ENCODE results near the gene NEU1.

The NEU1 gene

GRCh38 chr6:31878726-31879125 is 16.1 kb upstream of the NEU1 start, which contains the start of gene SLC44A4:
Gene SLC44A4 (minus strand): TSS chr6:31878997. CDS start chr6:31878980, 17 bp downstream.
- Histone ChIP-seq H4K91ac (ENCODE audit: low read length) (no peak within 1 kb of the TSS), H3K27me3 (ENCODE audit: control insufficient read depth in 1 of 2, insufficient read depth in 1 of 2, low read length in 2 of 2) (no peaks in the 10 kb centered on the region), H2AFZ (ENCODE audit: low read depth, low read length) (peak within 1 kb of the TSS; percentile 8), H3K4me1 (ENCODE audit: control insufficient read depth, insufficient read depth, low read depth, low read length) (peaks cover 9% of the 10 kb centered on the region), H2AK5ac (ENCODE audit: low read length, severe bottlenecking) (no peak within 1 kb of the TSS), H2BK15ac (ENCODE audit: low read depth, poor library complexity, severe bottlenecking) (peak within 1 kb of the TSS; percentile 8), H3K9me3 (ENCODE audit: control insufficient read depth, low read length) (no peaks in the 10 kb centered on the region), H4K8ac (ENCODE audit: low read length) (peak within 1 kb of the TSS; percentile 30), H3K9ac (ENCODE audit: low read length) (no peak within 1 kb of the TSS), H3K4me3 (ENCODE audit: insufficient read depth in 1 of 2, low read depth in 1 of 2, low read length in 2 of 2) (no peak within 1 kb of the TSS), H3K18ac (ENCODE audit: low read depth in 1 of 2, low read length in 2 of 2) (no peak within 1 kb of the TSS), H2BK5ac (ENCODE audit: low read depth, low read length, poor library complexity, severe bottlenecking) (no peak within 1 kb of the TSS), H2BK12ac (ENCODE audit: low read length in 2 of 2) (no peak within 1 kb of the TSS), H2BK120ac (ENCODE audit: low read depth, low read length) (no peak within 1 kb of the TSS), H3K79me1 (replicated peaks; ENCODE audit: low read length, poor library complexity, severe bottlenecking) (no peaks in the 10 kb centered on the region), H3K36me3 (ENCODE audit: control insufficient read depth in 1 of 2, insufficient read depth in 2 of 2, low read depth in 1 of 2, low read length in 2 of 2) (peaks cover 42 to 45% of the 10 kb centered on the region in 2 experiments), H3K4me2 (ENCODE audit: low read length, poor library complexity, severe bottlenecking) (no peak within 1 kb of the TSS), H3K14ac (ENCODE audit: low read length in 2 of 2) (no peak within 1 kb of the TSS), H3K23ac (ENCODE audit: low read length in 2 of 2) (no peak within 1 kb of the TSS), H3K4ac (ENCODE audit: low read depth in 1 of 2, low read length in 2 of 2) (no peak within 1 kb of the TSS), H3K27ac (ENCODE audit: low read length, poor library complexity, severe bottlenecking) (no peak within 1 kb of the TSS)
- DNase-seq = no peak
- WGBS = 60% methylated on average over 18 of the region's 18 CpGs

- DNase-seq = no peak
Observed at GRCh38 chr6:31878222-31878621, 15.6 kb upstream of the NEU1 start.

GRCh38 chr6:31877651-31878161 is 15.1 kb upstream of the NEU1 start:
- Histone ChIP-seq H2BK120ac (ENCODE audit: low read depth, low read length) (no peak overlapping the region), H3K18ac (ENCODE audit: low read depth in 1 of 2, low read length in 2 of 2) (no peak overlapping the region), H3K9ac (ENCODE audit: low read length) (no peak overlapping the region), H3K23ac (ENCODE audit: low read length in 2 of 2) (peak overlapping the region in 1 of 2 experiments; percentile 86), H2AFZ (ENCODE audit: low read depth, low read length) (no peak overlapping the region), H2AK5ac (ENCODE audit: low read length, severe bottlenecking) (no peak overlapping the region), H3K4me3 (ENCODE audit: insufficient read depth in 1 of 2, low read depth in 1 of 2, low read length in 2 of 2) (no peak overlapping the region), H4K8ac (ENCODE audit: low read length) (no peak overlapping the region), H3K9me3 (ENCODE audit: control insufficient read depth, low read length) (no peaks in the 10 kb centered on the region), H3K27ac (ENCODE audit: low read length, poor library complexity, severe bottlenecking) (no peak overlapping the region), H2BK12ac (ENCODE audit: low read length in 2 of 2) (no peak overlapping the region), H3K4ac (ENCODE audit: low read depth in 1 of 2, low read length in 2 of 2) (no peak overlapping the region), H3K79me1 (replicated peaks; ENCODE audit: low read length, poor library complexity, severe bottlenecking) (no peaks in the 10 kb centered on the region), H3K27me3 (ENCODE audit: control insufficient read depth in 1 of 2, insufficient read depth in 1 of 2, low read length in 2 of 2) (no peaks in the 10 kb centered on the region), H3K14ac (ENCODE audit: low read length in 2 of 2) (no peak overlapping the region), H3K36me3 (ENCODE audit: control insufficient read depth in 1 of 2, insufficient read depth in 2 of 2, low read depth in 1 of 2, low read length in 2 of 2) (peaks cover 31 to 35% of the 10 kb centered on the region in 2 experiments), H4K91ac (ENCODE audit: low read length) (no peak overlapping the region), H2BK5ac (ENCODE audit: low read depth, low read length, poor library complexity, severe bottlenecking) (no peak overlapping the region), H2BK15ac (ENCODE audit: low read depth, poor library complexity, severe bottlenecking) (no peak overlapping the region), H3K4me2 (ENCODE audit: low read length, poor library complexity, severe bottlenecking) (no peak overlapping the region), H3K4me1 (ENCODE audit: control insufficient read depth, insufficient read depth, low read depth, low read length) (peaks cover 6% of the 10 kb centered on the region)
- 89% methylated on average over 10 of the region's 10 CpGs for WGBS
- no peak for DNase-seq

More at GRCh38 chr6:31878222-31878621, 15.6 kb upstream of the NEU1 start:
- H3K9ac ChIP-seq (ENCODE audit: low read length) = no peak overlapping the region
- no peak overlapping the region for H3K4ac ChIP-seq (ENCODE audit: low read depth in 1 of 2, low read length in 2 of 2)
- H3K23ac ChIP-seq (ENCODE audit: low read length in 2 of 2) = no peak overlapping the region
- WGBS = 91% methylated on average over 3 of the region's 3 CpGs
- no peak overlapping the region for H2AK5ac ChIP-seq (ENCODE audit: low read length, severe bottlenecking)
- H2BK15ac ChIP-seq (ENCODE audit: low read depth, poor library complexity, severe bottlenecking) = no peak overlapping the region
- peaks cover 36 to 40% of the 10 kb centered on the region in 2 experiments for H3K36me3 ChIP-seq (ENCODE audit: control insufficient read depth in 1 of 2, insufficient read depth in 2 of 2, low read depth in 1 of 2, low read length in 2 of 2)
- H3K9me3 ChIP-seq (ENCODE audit: control insufficient read depth, low read length) = no peaks in the 10 kb centered on the region
- H4K91ac ChIP-seq (ENCODE audit: low read length) = no peak overlapping the region
- no peak overlapping the region for H3K4me3 ChIP-seq (ENCODE audit: insufficient read depth in 1 of 2, low read depth in 1 of 2, low read length in 2 of 2)
- H3K79me1 ChIP-seq (replicated peaks; ENCODE audit: low read length, poor library complexity, severe bottlenecking) = no peaks in the 10 kb centered on the region
- no peak overlapping the region for H3K14ac ChIP-seq (ENCODE audit: low read length in 2 of 2)
- no peak overlapping the region for H3K4me2 ChIP-seq (ENCODE audit: low read length, poor library complexity, severe bottlenecking)
- H2BK5ac ChIP-seq (ENCODE audit: low read depth, low read length, poor library complexity, severe bottlenecking) = no peak overlapping the region
- H3K27ac ChIP-seq (ENCODE audit: low read length, poor library complexity, severe bottlenecking) = no peak overlapping the region
- H3K18ac ChIP-seq (ENCODE audit: low read depth in 1 of 2, low read length in 2 of 2) = no peak overlapping the region
- H2BK120ac ChIP-seq (ENCODE audit: low read depth, low read length) = no peak overlapping the region
- peak overlapping the region; percentile 8 for H2AFZ ChIP-seq (ENCODE audit: low read depth, low read length)
- H4K8ac ChIP-seq (ENCODE audit: low read length) = no peak overlapping the region
- H3K4me1 ChIP-seq (ENCODE audit: control insufficient read depth, insufficient read depth, low read depth, low read length) = peaks cover 9% of the 10 kb centered on the region
- no peak overlapping the region for H2BK12ac ChIP-seq (ENCODE audit: low read length in 2 of 2)
- no peaks in the 10 kb centered on the region for H3K27me3 ChIP-seq (ENCODE audit: control insufficient read depth in 1 of 2, insufficient read depth in 1 of 2, low read length in 2 of 2)

GRCh38 chr6:31877125-31877650 is 14.6 kb upstream of the NEU1 start:
- DNase-seq = no peak
- Histone ChIP-seq H3K18ac (ENCODE audit: low read depth in 1 of 2, low read length in 2 of 2) (no peak overlapping the region), H4K8ac (ENCODE audit: low read length) (no peak overlapping the region), H3K4ac (ENCODE audit: low read depth in 1 of 2, low read length in 2 of 2) (no peak overlapping the region), H3K9ac (ENCODE audit: low read length) (no peak overlapping the region), H3K27ac (ENCODE audit: low read length, poor library complexity, severe bottlenecking) (no peak overlapping the region), H2BK120ac (ENCODE audit: low read depth, low read length) (no peak overlapping the region), H3K4me1 (ENCODE audit: control insufficient read depth, insufficient read depth, low read depth, low read length) (peaks cover under 1% of the 10 kb centered on the region), H2BK15ac (ENCODE audit: low read depth, poor library complexity, severe bottlenecking) (no peak overlapping the region), H3K4me3 (ENCODE audit: insufficient read depth in 1 of 2, low read depth in 1 of 2, low read length in 2 of 2) (no peak overlapping the region), H3K79me1 (replicated peaks; ENCODE audit: low read length, poor library complexity, severe bottlenecking) (no peaks in the 10 kb centered on the region), H2AK5ac (ENCODE audit: low read length, severe bottlenecking) (no peak overlapping the region), H2BK5ac (ENCODE audit: low read depth, low read length, poor library complexity, severe bottlenecking) (no peak overlapping the region), H4K91ac (ENCODE audit: low read length) (no peak overlapping the region), H3K36me3 (ENCODE audit: control insufficient read depth in 1 of 2, insufficient read depth in 2 of 2, low read depth in 1 of 2, low read length in 2 of 2) (peaks cover 26 to 30% of the 10 kb centered on the region in 2 experiments), H3K9me3 (ENCODE audit: control insufficient read depth, low read length) (no peaks in the 10 kb centered on the region), H3K14ac (ENCODE audit: low read length in 2 of 2) (no peak overlapping the region), H3K4me2 (ENCODE audit: low read length, poor library complexity, severe bottlenecking) (no peak overlapping the region), H2BK12ac (ENCODE audit: low read length in 2 of 2) (no peak overlapping the region), H3K27me3 (ENCODE audit: control insufficient read depth in 1 of 2, insufficient read depth in 1 of 2, low read length in 2 of 2) (no peaks in the 10 kb centered on the region), H3K23ac (ENCODE audit: low read length in 2 of 2) (peak overlapping the region in 1 of 2 experiments; percentile 86), H2AFZ (ENCODE audit: low read depth, low read length) (no peak overlapping the region)
- WGBS = 91% methylated on average over 3 of the region's 3 CpGs
